HepG2 (cell line): ENCODE data around the gene WDCP. TPM values are rescaled to one million over a fixed set of nuclear protein-coding genes. Genes with fewer than 3 reads are reported as not detected.

Experiments used
- DMAP1 ChIP-seq: IDR thresholded peaks from 2 replicates; pipeline ENCODE4 v1.6.1; 2016
- FOXA3 ChIP-seq: IDR thresholded peaks from 2 replicates; pipeline ENCODE4 v1.6.1; 2016; ENCODE audit warnings: missing genetic modification reagents, missing compliant biosample characterization
- FOXJ3 ChIP-seq: sonication (generic); formaldehyde crosslinking; IDR thresholded peaks from 2 replicates; pipeline ENCODE4 v1.4.0; 2020; ENCODE audit warnings: missing genetic modification reagents, mild to moderate bottlenecking, borderline replicate concordance
- HIVEP1 ChIP-seq: sonication (generic); formaldehyde crosslinking; IDR thresholded peaks from 2 replicates; pipeline ENCODE4 v1.4.0; 2020; ENCODE audit warnings: mild to moderate bottlenecking, missing genetic modification reagents
- MAZ ChIP-seq, 2 experiments: sonication (generic) in 1 of 2; formaldehyde crosslinking in 1 of 2; IDR thresholded peaks; 2 replicates each; pipeline versions ENCODE4 v1.5.0 to v1.6.1; 2012 to 2020; ENCODE audit warnings: low read depth in 2 of 2, mild to moderate bottlenecking in 2 of 2, borderline replicate concordance in 1 of 2, improper control_type of control experiment in 1 of 2, low read length in 1 of 2, missing genetic modification reagents in 1 of 2, moderate library complexity in 1 of 2
- PHF8 ChIP-seq: sonication (generic); formaldehyde crosslinking; IDR thresholded peaks from 2 replicates; pipeline ENCODE4 v1.5.0; 2020; ENCODE audit warnings: missing genetic modification reagents
- SP1 ChIP-seq, 2 experiments: fragments of 450-650 bp in 1 of 2; sonication (generic) in 1 of 2; formaldehyde crosslinking in 1 of 2; IDR thresholded peaks; 2 replicates each; pipeline versions ENCODE4 v1.4.0 to v1.6.1; 2016 to 2020; ENCODE audit warnings: missing genetic modification reagents in 1 of 2
- SP5 ChIP-seq: IDR thresholded peaks from 2 replicates; pipeline ENCODE4 v1.6.1; 2016; ENCODE audit warnings: low read depth, borderline replicate concordance
- TAF15 ChIP-seq: fragments of 200-400 bp; formaldehyde crosslinking; IDR thresholded peaks from one replicate; pipeline ENCODE4 v1.6.1; 2018; ENCODE audit warnings: mild to moderate bottlenecking, low read depth, low read length; ENCODE audit not compliant: poor library complexity, severe bottlenecking
- TARDBP ChIP-seq: sonication (generic); formaldehyde crosslinking; IDR thresholded peaks from 2 replicates; pipeline ENCODE4 v1.8.0; 2022; ENCODE audit warnings: mild to moderate bottlenecking, missing genetic modification reagents
- ZBTB38 ChIP-seq: sonication (generic); formaldehyde crosslinking; IDR thresholded peaks from 2 replicates; pipeline ENCODE4 v1.5.1; 2020; ENCODE audit warnings: mild to moderate bottlenecking, missing genetic modification reagents
- ZNF598 ChIP-seq: sonication (generic); formaldehyde crosslinking; IDR thresholded peaks from 2 replicates; pipeline ENCODE4 v1.5.1; 2020; ENCODE audit warnings: mild to moderate bottlenecking, missing genetic modification reagents, borderline replicate concordance
- ZNF703 ChIP-seq: sonication (generic); formaldehyde crosslinking; IDR thresholded peaks from 2 replicates; pipeline ENCODE4 v1.5.1; 2020; ENCODE audit warnings: missing genetic modification reagents, mild to moderate bottlenecking, moderate library complexity, borderline replicate concordance
- ZNF713 ChIP-seq: sonication (generic); formaldehyde crosslinking; IDR thresholded peaks from 2 replicates; pipeline ENCODE4 v1.4.0; 2020; ENCODE audit warnings: mild to moderate bottlenecking, missing genetic modification reagents
- ZNF746 ChIP-seq: sonication (generic); formaldehyde crosslinking; IDR thresholded peaks from 2 replicates; pipeline ENCODE4 v1.8.0; 2022; ENCODE audit warnings: mild to moderate bottlenecking, missing genetic modification reagents
- ZSCAN31 ChIP-seq: sonication (generic); formaldehyde crosslinking; IDR thresholded peaks from 2 replicates; pipeline ENCODE4 v1.5.0; 2020; ENCODE audit warnings: low read depth, mild to moderate bottlenecking, missing genetic modification reagents
- ZSCAN9 ChIP-seq: IDR thresholded peaks from 2 replicates; pipeline ENCODE4 v1.6.1; 2016; ENCODE audit warnings: borderline replicate concordance
- polyA plus RNA-seq, 8 experiments: library from polyadenylated mRNA; depleted of rRNA in 3 of 8; stranded (reverse) in 7 of 8; unstranded in 1 of 8; fragments of >200 nt; fragmentation: Illumina TruSeq in 4 of 8; extraction: Trizol in 4 of 8; gene quantifications; 2 replicates each; pipeline versions ENCODE4 v1.2.1 to v1.2.3, GENCODE V29; 2011 to 2016; ENCODE audit warnings: low read depth in 4 of 8, missing spikeins in 1 of 8, mixed read lengths in 1 of 8; ENCODE audit not compliant: insufficient read depth in 1 of 8
- total RNA-seq, 5 experiments: library from RNA; depleted of rRNA; stranded (reverse); fragments of >200 nt; fragmentation: Illumina TruSeq; extraction: Trizol; gene quantifications; 2 replicates each; pipeline ENCODE4 v1.2.3, GENCODE V29; 2016; ENCODE audit warnings: low read depth in 1 of 5
- TF ChIP-seq, protein P1 (sequence below): sonication (generic); formaldehyde crosslinking; conservative IDR thresholded peaks from 2 replicates; pipeline ENCODE4 v1.8.0; 2022; ENCODE audit warnings: missing genetic modification reagents
- TF ChIP-seq, protein P2 (sequence below): sonication (generic); formaldehyde crosslinking; IDR thresholded peaks from 2 replicates; pipeline ENCODE4 v1.4.0; 2020; ENCODE audit warnings: missing genetic modification reagents
- TF ChIP-seq, protein P3 (sequence below): sonication (generic); formaldehyde crosslinking; IDR thresholded peaks from 2 replicates; pipeline ENCODE4 v1.8.1; 2023; ENCODE audit warnings: mild to moderate bottlenecking, inconsistent platforms, moderate library complexity, missing genetic modification reagents, borderline replicate concordance
- TF ChIP-seq, protein P4 (sequence below): sonication (generic); formaldehyde crosslinking; IDR thresholded peaks from 2 replicates; pipeline ENCODE4 v1.9.0; 2021; ENCODE audit warnings: missing genetic modification reagents, mild to moderate bottlenecking, borderline replicate concordance

Gene WDCP
- total and polyA plus RNA-seq, 2 of the 13 experiments (the other 11 are each of a cell fraction or from before 2014, with no cell fraction given): 17.4 to 22.6 TPM

DNA sequence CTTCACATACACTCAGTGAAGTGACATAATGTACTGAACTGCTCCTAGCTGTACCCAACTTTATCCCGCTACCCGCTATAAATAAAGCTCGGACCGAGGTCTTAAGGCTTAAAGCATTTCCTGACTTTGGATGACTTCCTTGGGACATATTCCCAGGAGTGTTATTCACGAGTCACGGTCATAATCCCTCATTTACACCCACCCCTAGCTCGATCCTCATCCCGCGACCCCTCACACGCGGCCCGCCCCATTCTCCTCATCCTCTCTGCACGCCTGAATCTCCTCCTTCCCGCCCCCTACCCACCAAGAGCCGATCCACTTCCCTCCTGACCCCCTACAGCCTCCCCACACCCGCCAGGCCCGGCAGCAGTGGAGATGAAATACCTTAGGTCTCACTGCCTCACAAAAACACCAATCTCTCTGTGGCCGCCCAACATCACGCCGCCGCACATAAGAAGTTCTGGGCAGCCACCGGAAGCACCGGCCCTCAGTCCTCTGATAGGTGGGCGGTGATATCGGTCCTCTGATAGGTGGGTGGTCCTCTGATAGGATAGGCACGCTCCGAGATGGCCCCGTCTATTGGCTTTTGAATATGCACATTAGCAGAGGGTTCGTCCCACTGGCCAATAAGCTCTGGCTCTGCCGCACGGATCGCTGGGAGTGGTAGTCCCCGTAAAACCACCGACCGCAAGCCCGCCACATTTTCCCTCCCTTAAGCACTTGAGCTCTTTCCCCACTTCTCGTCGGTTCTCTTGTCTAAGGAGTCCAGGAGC lies at the start of gene WDCP (continued):
- TF ChIP-seq HIVEP1 (CRISPR knock-in tag) (0 out of 2 replicates have a peak, but pooled peaks have one; percentile 63), ZSCAN31 (CRISPR knock-in tag) (peak; percentile 80; the same call in 1 of the 2 replicates), FOXJ3 (CRISPR knock-in tag) (peak; percentile 28; the same call in 1 of the 2 replicates), PHF8 (CRISPR knock-in tag) (peak; percentile 85), ZNF703 (CRISPR knock-in tag) (no peak), ZNF746 (CRISPR knock-in tag) (peak; percentile 68), TARDBP (CRISPR knock-in tag) (peak; percentile 73; the same call in 1 of the 2 replicates), ZBTB38 (peak; percentile 98), FOXA3 (CRISPR knock-in tag) (peak; percentile 18; the same call in 1 of the 2 replicates), MAZ (IDR thresholded peaks at IDR 0.05; ENCODE audit: borderline replicate concordance, low read depth, low read length) (0 out of 2 replicates have a peak, but pooled peaks have one; percentile 47), MAZ (CRISPR knock-in tag; IDR thresholded peaks at IDR 0.05; ENCODE audit: low read depth) (peak; percentile 67), SP5 (no peak), SP1 (IDR thresholded peaks at IDR 0.05) (no peak), SP1 (CRISPR knock-in tag; IDR thresholded peaks at IDR 0.05) (no peak; the same call in 1 of the 2 replicates), ZNF713 (CRISPR knock-in tag) (no peak), ZSCAN9 (CRISPR knock-in tag) (0 out of 2 replicates have a peak, but pooled peaks have one; percentile 44), DMAP1 (CRISPR knock-in tag) (peak; percentile 84), TAF15 (peak; percentile 53), ZNF598 (CRISPR knock-in tag) (peak; percentile 53; the same call in 1 of the 2 replicates)
- TF ChIP-seq, protein P1, sequence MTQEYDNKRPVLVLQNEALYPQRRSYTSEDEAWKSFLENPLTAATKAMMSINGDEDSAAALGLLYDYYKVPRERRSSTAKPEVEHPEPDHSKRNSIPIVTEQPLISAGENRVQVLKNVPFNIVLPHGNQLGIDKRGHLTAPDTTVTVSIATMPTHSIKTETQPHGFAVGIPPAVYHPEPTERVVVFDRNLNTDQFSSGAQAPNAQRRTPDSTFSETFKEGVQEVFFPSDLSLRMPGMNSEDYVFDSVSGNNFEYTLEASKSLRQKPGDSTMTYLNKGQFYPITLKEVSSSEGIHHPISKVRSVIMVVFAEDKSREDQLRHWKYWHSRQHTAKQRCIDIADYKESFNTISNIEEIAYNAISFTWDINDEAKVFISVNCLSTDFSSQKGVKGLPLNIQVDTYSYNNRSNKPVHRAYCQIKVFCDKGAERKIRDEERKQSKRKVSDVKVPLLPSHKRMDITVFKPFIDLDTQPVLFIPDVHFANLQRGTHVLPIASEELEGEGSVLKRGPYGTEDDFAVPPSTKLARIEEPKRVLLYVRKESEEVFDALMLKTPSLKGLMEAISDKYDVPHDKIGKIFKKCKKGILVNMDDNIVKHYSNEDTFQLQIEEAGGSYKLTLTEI (CRISPR knock-in tag): no peak
- TF ChIP-seq, protein P2, sequence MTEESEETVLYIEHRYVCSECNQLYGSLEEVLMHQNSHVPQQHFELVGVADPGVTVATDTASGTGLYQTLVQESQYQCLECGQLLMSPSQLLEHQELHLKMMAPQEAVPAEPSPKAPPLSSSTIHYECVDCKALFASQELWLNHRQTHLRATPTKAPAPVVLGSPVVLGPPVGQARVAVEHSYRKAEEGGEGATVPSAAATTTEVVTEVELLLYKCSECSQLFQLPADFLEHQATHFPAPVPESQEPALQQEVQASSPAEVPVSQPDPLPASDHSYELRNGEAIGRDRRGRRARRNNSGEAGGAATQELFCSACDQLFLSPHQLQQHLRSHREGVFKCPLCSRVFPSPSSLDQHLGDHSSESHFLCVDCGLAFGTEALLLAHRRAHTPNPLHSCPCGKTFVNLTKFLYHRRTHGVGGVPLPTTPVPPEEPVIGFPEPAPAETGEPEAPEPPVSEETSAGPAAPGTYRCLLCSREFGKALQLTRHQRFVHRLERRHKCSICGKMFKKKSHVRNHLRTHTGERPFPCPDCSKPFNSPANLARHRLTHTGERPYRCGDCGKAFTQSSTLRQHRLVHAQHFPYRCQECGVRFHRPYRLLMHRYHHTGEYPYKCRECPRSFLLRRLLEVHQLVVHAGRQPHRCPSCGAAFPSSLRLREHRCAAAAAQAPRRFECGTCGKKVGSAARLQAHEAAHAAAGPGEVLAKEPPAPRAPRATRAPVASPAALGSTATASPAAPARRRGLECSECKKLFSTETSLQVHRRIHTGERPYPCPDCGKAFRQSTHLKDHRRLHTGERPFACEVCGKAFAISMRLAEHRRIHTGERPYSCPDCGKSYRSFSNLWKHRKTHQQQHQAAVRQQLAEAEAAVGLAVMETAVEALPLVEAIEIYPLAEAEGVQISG (CRISPR knock-in tag): peak; percentile 86
- TF ChIP-seq, protein P3, sequence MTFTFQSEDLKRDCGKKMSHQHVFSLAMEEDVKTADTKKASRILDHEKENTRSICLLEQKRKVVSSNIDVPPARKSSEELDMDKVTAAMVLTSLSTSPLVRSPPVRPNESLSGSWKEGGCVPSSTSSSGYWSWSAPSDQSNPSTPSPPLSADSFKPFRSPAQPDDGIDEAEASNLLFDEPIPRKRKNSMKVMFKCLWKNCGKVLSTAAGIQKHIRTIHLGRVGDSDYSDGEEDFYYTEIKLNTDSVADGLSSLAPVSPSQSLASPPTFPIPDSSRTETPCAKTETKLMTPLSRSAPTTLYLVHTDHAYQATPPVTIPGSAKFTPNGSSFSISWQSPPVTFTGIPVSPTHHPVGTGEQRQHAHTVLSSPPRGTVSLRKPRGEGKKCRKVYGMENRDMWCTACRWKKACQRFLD (CRISPR knock-in tag): peak; percentile 79; the same call in 1 of the 2 replicates
- TF ChIP-seq, protein P4, sequence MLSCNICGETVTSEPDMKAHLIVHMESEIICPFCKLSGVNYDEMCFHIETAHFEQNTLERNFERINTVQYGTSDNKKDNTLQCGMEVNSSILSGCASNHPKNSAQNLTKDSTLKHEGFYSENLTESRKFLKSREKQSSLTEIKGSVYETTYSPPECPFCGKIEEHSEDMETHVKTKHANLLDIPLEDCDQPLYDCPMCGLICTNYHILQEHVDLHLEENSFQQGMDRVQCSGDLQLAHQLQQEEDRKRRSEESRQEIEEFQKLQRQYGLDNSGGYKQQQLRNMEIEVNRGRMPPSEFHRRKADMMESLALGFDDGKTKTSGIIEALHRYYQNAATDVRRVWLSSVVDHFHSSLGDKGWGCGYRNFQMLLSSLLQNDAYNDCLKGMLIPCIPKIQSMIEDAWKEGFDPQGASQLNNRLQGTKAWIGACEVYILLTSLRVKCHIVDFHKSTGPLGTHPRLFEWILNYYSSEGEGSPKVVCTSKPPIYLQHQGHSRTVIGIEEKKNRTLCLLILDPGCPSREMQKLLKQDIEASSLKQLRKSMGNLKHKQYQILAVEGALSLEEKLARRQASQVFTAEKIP (CRISPR knock-in tag): no peak
